GM20000 (cell line): Measurements from ENCODE around the gene CSRNP3.

Experiments
- DNase-seq: peaks from one replicate; pipeline ENCODE4 v3.0.0; 2012; ENCODE audit warnings: low spot score
- TF ChIP-seq, protein P1 (sequence below): IDR thresholded peaks from 2 replicates; pipeline ENCODE4 v1.5.1; 2012; ENCODE audit warnings: mild to moderate bottlenecking, control low read depth; ENCODE audit errors: extremely low read depth, missing control alignments

CSRNP3 gene

DNA sequence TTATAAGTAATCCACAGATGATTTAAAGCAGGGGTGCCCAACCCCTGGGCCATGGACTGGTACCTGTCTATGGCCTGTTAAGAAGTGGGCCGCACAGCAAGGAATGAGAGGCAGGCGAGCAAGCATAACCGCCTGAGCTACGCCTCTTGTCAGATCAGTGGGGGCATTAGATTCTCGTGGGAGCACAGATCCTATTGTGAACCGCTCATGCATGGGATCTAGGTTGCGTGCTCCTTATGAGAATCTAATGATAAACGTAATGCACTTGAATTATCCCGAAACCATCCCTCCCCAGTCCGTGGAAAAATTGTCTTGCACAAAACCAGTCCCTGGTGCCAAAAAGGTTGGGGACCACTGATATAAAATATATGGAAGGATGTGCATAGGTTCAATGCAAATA is 153.7 kb downstream of the CSRNP3 start:
- TF ChIP-seq, protein P1, sequence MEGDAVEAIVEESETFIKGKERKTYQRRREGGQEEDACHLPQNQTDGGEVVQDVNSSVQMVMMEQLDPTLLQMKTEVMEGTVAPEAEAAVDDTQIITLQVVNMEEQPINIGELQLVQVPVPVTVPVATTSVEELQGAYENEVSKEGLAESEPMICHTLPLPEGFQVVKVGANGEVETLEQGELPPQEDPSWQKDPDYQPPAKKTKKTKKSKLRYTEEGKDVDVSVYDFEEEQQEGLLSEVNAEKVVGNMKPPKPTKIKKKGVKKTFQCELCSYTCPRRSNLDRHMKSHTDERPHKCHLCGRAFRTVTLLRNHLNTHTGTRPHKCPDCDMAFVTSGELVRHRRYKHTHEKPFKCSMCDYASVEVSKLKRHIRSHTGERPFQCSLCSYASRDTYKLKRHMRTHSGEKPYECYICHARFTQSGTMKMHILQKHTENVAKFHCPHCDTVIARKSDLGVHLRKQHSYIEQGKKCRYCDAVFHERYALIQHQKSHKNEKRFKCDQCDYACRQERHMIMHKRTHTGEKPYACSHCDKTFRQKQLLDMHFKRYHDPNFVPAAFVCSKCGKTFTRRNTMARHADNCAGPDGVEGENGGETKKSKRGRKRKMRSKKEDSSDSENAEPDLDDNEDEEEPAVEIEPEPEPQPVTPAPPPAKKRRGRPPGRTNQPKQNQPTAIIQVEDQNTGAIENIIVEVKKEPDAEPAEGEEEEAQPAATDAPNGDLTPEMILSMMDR, result no peak
- no peak for DNase-seq

DNA sequence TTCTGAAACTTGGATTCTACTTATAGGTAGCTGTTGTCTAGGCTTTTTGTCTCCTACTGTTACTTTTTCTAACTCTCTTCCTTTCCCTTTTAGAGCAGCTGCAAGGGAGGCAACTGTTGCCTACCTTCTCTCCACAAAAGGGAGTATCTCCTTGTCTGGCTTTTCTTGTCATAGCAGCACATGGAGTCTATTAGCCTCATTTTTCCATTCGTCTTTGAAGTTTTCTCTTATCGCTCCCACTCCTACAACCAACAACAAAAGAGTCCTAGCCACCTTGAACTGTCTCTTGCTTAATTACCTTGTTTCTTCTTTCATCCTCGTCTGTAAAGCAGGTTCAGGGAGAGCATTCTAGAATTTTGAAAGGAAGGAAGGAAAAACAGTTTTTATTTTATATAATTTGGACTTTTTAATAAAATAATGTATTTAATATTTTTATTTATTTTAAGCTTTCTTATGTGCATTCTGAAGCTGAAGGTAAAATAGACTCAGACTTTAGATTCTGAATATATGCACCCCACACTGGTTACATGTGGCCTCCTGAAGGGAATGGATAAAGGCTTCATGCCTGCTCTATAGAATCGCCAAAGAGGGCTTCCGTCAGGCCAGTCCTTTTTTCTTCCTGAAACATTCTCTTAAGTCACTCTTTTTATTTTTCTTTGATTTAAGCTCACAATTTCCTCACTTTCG is 154.4 kb downstream of the CSRNP3 start:
- TF ChIP-seq, protein P1, result no peak
- DNase-seq, result no peak

DNA sequence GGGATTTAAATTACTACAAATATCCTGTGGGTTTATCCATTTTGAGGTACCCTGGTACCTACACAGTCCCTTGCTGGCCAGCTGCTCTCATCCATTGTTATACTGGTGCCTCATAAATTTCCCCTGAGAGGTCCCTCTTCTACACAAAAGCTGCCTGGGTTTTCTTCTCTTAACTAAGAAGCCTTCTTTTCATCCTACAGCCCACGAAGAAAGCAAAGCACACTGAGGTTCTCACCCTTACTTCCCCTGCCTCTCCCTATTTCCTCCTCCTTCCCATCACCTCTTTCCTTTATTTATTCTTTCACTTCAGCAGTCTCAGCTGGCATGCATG is 154.9 kb downstream of the CSRNP3 start:
- TF ChIP-seq, protein P1, result no peak
- DNase-seq, result no peak

DNA sequence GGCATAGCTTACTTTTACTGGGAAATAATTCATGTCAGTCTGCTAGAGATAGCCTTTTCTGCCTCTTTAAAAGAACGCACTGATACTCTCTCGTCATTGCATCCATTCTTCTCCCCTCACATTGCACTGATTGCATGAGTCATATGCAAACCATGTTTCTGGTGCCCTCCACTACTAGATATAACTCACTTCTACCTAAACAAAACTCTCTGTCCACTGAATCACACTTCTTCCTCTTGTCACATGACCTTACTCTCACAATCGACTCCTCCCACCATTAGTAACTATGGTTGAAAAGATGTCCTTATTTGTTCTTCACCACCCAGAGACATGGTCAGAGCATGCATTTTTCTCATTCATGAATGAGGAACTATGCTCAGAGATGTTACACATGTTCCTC is 158.0 kb downstream of the CSRNP3 start:
- TF ChIP-seq, protein P1, result no peak
- no peak for DNase-seq

DNA sequence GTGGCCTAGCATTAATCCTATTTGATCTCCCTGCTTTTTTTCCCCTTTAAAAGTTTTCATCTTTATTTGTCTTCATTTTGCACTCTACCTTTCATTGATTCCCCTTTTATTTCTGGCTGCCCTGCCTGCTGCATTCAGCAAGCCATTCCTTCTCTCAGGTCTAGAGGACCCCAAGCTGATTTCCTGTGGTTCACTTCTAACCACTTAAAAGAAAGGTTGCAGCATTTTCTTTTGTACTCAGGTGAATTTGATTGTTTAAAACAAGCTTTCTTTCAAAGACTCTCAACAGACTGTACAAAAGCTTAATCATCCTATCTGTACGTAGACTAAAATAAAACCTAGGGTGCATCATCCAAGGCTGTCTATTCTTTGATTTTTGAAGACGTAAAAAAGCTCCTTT is 160.3 kb downstream of the CSRNP3 start:
- TF ChIP-seq, protein P1, result no peak
- DNase-seq, result no peak

DNA sequence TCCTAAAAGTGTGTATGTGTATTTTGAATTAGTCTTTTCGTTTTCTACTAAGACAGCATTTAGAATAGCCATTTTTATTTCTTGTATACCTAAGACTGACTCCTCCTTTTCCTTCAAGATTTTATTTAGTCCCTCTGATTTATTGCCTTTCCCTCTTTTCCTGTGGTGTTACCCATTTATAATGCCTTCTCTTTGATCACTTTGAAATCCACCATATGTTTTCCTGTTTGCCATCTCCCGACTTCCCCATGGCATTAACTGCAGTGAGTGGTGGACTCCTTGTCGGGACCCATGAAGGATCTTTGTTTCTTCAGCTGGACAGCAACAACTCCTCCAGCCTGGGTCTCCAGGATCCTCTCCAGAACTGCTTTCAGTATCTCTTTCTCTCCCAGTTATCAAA is 160.7 kb downstream of the CSRNP3 start:
- DNase-seq, result no peak
- TF ChIP-seq, protein P1, result no peak

DNA sequence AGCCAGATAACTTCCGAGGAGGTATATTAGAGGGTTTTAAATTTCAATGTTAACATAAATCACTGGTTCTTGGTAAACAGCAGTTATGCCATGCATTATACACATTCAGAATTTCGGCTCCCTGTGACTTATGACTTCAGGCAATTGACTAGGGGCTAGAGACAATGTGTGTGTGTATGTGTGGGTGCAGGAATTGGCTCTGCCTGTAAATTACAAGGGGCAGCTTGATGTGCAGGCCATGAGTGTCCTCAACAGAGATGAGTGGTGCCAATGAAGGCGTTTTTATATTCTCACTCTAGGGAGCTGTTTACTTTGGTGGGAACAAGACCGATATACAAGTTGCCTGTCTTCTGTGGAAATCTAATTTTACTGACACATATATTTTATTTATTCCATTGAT is 161.6 kb downstream of the CSRNP3 start:
- no peak for DNase-seq

More for the DNA sequence above, 161.6 kb downstream of the CSRNP3 start:
- TF ChIP-seq, protein P1, result no peak
